GM12878 (cell line): ENCODE measurements around the gene CARD10.

Experiments
- BHLHE40 ChIP-seq, 2 experiments: fragments of 450-650 bp in 1 of 2; IDR thresholded peaks; 2 replicates each; pipeline ENCODE4 v1.6.1; 2011 to 2017; ENCODE audit warnings: low read depth in 2 of 2, borderline replicate concordance in 1 of 2, improper control_type of control experiment in 1 of 2, low read length in 1 of 2, mild to moderate bottlenecking in 1 of 2
- FOXM1 ChIP-seq: IDR thresholded peaks from 2 replicates; pipeline ENCODE4 v1.6.1; 2012; ENCODE audit warnings: low read depth, mild to moderate bottlenecking, inconsistent platforms, low read length, moderate library complexity
- TF ChIP-seq, protein P1 (sequence below), 3 experiments: IDR thresholded peaks in 2 of 3; conservative IDR thresholded peaks in 1 of 3; 2 replicates each; pipeline ENCODE4 v1.5.1; 2011; ENCODE audit warnings: low read depth in 3 of 3, low read length in 3 of 3, mild to moderate bottlenecking in 3 of 3, control low read depth in 2 of 3, moderate library complexity in 2 of 3, inconsistent platforms in 1 of 3, mixed read lengths in 1 of 3; ENCODE audit not compliant: control insufficient read depth in 2 of 3, insufficient read depth in 1 of 3; ENCODE audit errors: extremely low read depth in 1 of 3
- TF ChIP-seq, protein P2 (sequence below): IDR thresholded peaks from 2 replicates; pipeline ENCODE4 v1.6.1; 2012; ENCODE audit warnings: mild to moderate bottlenecking, low read depth, low read length

DNA sequence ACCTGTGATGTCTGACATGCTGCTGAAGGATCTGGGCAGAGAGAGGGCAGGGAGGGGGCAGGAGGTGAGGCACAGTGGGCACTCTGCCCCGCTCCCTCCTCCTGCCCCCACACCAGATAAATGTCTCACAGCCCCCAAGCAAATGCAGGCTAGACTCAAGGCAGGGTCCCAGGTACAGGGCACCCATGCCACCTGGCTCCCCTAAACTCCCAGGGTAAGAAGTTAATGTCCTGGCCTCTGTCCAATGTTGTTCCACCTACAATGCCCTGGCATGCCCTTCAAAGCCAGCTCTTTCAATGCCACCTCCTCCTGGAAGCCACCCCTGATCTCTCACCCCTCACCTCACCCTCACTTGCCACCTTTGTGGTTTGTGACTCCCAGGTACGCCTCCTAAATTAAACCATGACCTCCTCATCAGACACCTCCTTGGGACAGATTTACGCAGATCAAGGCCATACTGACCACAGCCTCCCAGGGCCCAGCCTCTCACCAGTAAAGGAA, 16.0 kb downstream of the CARD10 start:
- TF ChIP-seq, protein P1, sequence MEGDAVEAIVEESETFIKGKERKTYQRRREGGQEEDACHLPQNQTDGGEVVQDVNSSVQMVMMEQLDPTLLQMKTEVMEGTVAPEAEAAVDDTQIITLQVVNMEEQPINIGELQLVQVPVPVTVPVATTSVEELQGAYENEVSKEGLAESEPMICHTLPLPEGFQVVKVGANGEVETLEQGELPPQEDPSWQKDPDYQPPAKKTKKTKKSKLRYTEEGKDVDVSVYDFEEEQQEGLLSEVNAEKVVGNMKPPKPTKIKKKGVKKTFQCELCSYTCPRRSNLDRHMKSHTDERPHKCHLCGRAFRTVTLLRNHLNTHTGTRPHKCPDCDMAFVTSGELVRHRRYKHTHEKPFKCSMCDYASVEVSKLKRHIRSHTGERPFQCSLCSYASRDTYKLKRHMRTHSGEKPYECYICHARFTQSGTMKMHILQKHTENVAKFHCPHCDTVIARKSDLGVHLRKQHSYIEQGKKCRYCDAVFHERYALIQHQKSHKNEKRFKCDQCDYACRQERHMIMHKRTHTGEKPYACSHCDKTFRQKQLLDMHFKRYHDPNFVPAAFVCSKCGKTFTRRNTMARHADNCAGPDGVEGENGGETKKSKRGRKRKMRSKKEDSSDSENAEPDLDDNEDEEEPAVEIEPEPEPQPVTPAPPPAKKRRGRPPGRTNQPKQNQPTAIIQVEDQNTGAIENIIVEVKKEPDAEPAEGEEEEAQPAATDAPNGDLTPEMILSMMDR (IDR thresholded peaks at IDR 0.05 in 2 of 3, conservative IDR thresholded peaks at IDR 0.05 in 1 of 3; ENCODE audit: control insufficient read depth in 2 of 3, extremely low read depth in 1 of 3, insufficient read depth in 1 of 3, low read depth in 3 of 3, low read length in 3 of 3): no peak
- TF ChIP-seq FOXM1 (no peak), BHLHE40 (IDR thresholded peaks at IDR 0.05; ENCODE audit: borderline replicate concordance in 1 of 2, low read depth in 2 of 2, low read length in 1 of 2) (no peak)
- TF ChIP-seq, protein P2, sequence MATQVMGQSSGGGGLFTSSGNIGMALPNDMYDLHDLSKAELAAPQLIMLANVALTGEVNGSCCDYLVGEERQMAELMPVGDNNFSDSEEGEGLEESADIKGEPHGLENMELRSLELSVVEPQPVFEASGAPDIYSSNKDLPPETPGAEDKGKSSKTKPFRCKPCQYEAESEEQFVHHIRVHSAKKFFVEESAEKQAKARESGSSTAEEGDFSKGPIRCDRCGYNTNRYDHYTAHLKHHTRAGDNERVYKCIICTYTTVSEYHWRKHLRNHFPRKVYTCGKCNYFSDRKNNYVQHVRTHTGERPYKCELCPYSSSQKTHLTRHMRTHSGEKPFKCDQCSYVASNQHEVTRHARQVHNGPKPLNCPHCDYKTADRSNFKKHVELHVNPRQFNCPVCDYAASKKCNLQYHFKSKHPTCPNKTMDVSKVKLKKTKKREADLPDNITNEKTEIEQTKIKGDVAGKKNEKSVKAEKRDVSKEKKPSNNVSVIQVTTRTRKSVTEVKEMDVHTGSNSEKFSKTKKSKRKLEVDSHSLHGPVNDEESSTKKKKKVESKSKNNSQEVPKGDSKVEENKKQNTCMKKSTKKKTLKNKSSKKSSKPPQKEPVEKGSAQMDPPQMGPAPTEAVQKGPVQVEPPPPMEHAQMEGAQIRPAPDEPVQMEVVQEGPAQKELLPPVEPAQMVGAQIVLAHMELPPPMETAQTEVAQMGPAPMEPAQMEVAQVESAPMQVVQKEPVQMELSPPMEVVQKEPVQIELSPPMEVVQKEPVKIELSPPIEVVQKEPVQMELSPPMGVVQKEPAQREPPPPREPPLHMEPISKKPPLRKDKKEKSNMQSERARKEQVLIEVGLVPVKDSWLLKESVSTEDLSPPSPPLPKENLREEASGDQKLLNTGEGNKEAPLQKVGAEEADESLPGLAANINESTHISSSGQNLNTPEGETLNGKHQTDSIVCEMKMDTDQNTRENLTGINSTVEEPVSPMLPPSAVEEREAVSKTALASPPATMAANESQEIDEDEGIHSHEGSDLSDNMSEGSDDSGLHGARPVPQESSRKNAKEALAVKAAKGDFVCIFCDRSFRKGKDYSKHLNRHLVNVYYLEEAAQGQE: no peak
